Measurements from ENCODE around the gene ACP5. TPM values are rescaled to one million over a fixed set of nuclear protein-coding genes. Genes with fewer than 3 reads are reported as not detected.
"Not testable (repeated sequence)": the region's sequence is repeated elsewhere in the genome, so short reads cannot be mapped to it uniquely, and the experiment has no call there.

Gene ACP5
- total RNA-seq, result 1 to 10 TPM; 4.7 to 6.2 TPM

DNA sequence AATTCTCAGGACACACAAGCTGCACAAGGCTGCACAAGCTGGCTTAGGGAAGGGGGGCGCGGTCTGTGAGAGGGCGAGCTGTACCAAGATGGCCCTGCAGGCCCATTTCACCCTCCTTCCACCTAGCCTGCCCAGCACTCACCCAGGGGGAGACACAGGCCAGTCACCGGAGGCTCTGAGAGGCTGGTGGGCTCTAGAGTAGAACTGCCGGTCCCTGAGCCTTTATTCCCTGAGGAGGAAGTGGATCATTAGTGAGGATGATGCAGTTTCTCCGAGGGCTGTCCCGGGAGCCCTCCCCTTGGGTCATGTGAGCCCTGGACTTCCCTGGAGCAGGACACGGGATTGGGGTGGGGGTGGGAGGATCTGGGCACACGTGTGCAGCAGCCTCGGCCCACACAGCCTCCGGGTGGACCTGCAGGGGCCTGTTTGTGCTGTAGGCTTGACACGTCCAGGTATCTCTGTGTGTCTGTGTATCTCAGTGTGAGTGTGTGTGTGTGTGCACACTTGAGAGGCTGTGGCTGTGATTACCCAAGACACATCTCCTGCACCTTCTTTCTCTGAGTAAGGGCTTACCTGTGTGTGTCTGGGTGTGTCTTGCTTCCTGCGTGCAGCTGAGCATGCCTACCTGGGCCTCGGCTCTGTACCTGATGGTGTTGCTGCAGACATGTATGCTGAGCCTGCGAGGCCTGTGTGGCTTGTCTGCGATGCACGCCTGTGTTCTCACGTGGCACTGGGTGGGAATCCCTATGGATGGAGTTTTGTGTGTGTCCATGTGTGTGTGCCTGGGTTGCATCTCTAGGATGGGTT lies at the start of gene ACP5:
Gene ACP5, minus strand, starts transcription at position 195 of the 807 bp plus-strand sequence. CDS start 328 bp downstream, outside the sequence.
- POLR2A ChIA-PET, result interaction anchor here (1.0 to 1.2 kb wide), 2 partner anchors 16 to 18 kb away, joined by 3 read pairs; partner anchors contain the start of gene ELOF1
- CTCF ChIA-PET, result interaction anchor here (1.0 to 1.7 kb wide), 5 partner anchors 8 to 46 kb away, joined by 3 to 6 read pairs (median 3); no protein-coding TSS in a partner anchor
- Mint-ChIP-seq H3K36me3 (ENCODE audit: low read depth) (no peaks in the 10 kb centered on the region), H3K27ac (no peak within 1 kb of the TSS), H3K9me3 (no peaks in the 10 kb centered on the region), H3K4me3 (peak within 1 kb of the TSS; percentile 59), H3K4me1 (ENCODE audit: low read depth) (peaks cover 39% of the 10 kb centered on the region), H3K27me3 (no peaks in the 10 kb centered on the region)
- ATAC-seq (no peak), DNase-seq (no peak)
- TF ChIP-seq, protein P1, sequence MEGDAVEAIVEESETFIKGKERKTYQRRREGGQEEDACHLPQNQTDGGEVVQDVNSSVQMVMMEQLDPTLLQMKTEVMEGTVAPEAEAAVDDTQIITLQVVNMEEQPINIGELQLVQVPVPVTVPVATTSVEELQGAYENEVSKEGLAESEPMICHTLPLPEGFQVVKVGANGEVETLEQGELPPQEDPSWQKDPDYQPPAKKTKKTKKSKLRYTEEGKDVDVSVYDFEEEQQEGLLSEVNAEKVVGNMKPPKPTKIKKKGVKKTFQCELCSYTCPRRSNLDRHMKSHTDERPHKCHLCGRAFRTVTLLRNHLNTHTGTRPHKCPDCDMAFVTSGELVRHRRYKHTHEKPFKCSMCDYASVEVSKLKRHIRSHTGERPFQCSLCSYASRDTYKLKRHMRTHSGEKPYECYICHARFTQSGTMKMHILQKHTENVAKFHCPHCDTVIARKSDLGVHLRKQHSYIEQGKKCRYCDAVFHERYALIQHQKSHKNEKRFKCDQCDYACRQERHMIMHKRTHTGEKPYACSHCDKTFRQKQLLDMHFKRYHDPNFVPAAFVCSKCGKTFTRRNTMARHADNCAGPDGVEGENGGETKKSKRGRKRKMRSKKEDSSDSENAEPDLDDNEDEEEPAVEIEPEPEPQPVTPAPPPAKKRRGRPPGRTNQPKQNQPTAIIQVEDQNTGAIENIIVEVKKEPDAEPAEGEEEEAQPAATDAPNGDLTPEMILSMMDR (IDR thresholded peaks at IDR 0.05), result no peak
- intact Hi-C loops (cut with micrococcal nuclease), result no loop called here

DNA sequence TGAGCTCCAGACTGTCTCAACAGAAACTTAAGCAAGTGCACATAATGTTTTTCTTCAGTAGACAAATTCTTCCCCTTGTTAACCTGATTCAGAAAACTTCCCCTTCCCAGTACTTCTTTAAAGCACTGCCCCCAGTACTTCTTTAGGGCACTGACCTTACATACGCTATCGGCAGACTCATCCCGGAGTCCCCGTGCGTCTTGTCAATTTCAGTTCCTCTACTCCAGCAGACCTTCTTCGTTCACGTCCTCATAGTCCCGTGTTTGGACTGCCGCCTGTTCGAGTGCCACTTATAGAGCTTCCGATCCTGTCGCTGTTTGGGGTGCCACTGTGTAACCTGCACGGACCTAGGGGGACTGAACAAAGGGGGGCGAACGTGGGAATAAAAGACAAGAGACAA lies 48.8 kb upstream of the ACP5 start:
- POLR2A ChIA-PET, result no interaction called here
- intact Hi-C loops (cut with micrococcal nuclease), result no loop called here
- H3K4me1 Mint-ChIP-seq (ENCODE audit: low read depth), result peaks cover 13% of the 10 kb centered on the region

DNA sequence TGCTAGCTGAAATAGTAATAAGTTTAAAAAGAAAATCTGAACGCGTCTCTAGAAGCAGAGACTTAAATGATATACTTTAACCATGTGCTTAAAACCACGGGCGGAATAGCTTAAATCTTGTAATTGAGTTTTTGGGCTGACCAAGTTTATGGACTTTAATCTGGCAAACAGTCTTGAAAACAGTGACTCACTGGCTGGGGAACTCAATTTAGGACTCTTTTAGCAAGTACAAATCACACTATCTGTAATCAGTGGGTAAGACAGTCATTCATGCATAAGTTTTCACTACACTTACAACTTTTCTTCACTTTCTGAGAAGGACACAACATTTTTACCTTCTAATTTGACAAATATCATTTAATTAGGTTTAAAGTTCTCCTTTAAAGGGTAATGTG lies 46.6 kb upstream of the ACP5 start:
- CTCF ChIA-PET, result interaction anchor here (1.0 kb wide), 1 partner anchor 300 kb away, joined by 3 read pairs; no protein-coding TSS in a partner anchor
- intact Hi-C loops (cut with micrococcal nuclease), result no loop called here
- Mint-ChIP-seq H3K4me3 (peak overlapping the region; percentile 68), H3K4me1 (ENCODE audit: low read depth) (peaks cover 13% of the 10 kb centered on the region), H3K27me3 (peaks cover 5% of the 10 kb centered on the region), H3K36me3 (ENCODE audit: low read depth) (peaks cover 26% of the 10 kb centered on the region), H3K9me3 (no peaks in the 10 kb centered on the region), H3K27ac (no peak overlapping the region)
- ATAC-seq (no peak), DNase-seq (no peak)
- POLR2A ChIA-PET, result interaction anchor here (0.6 to 1.2 kb wide), 2 partner anchors 9 to 51 kb away, joined by 3 read pairs; no protein-coding TSS in a partner anchor
- TF ChIP-seq, protein P1 (IDR thresholded peaks at IDR 0.05), result no peak

More for the DNA sequence above, 48.8 kb upstream of the ACP5 start:
- TF ChIP-seq, protein P1 (IDR thresholded peaks at IDR 0.05), result no peak
- Mint-ChIP-seq H3K4me3 (no peak overlapping the region), H3K9me3 (no peaks in the 10 kb centered on the region), H3K36me3 (ENCODE audit: low read depth) (peaks cover 5% of the 10 kb centered on the region), H3K27me3 (peaks cover 5% of the 10 kb centered on the region), H3K27ac (no peak overlapping the region)
- DNase-seq (no peak), ATAC-seq (no peak)
- CTCF ChIA-PET, result no interaction called here

DNA sequence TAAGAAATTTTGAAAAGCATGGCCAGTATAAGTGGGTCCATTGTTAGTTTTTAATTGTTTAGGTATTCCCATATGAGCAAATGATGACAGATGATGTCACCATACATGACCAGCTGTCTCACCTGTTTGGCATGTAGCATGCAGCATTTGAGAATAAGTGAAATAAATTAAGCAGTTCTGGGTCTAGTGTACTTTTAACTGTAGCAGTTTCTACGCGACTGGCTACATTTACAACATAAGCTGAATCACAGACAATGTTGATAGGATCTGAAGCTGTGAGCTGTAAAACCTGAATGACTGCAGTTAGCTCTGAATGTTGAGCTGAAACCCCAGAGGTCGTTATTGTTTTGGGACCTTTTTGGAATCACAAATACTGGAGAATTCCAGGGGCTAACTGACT lies 45.0 kb upstream of the ACP5 start:
- DNase-seq; H3K27me3 Mint-ChIP-seq; ATAC-seq; H3K4me3 Mint-ChIP-seq; H3K27ac Mint-ChIP-seq; intact Hi-C loops (cut with micrococcal nuclease): not testable (repeated sequence)
- ChIA-PET POLR2A (interaction anchor here (0.9 kb wide), 1 partner anchor 270 kb away, joined by 3 read pairs; no protein-coding TSS in a partner anchor), CTCF (interaction anchor here (1.5 kb wide), 1 partner anchor 9 kb away, joined by 3 read pairs; no protein-coding TSS in a partner anchor)
- peaks cover 43% of the 10 kb centered on the region for H3K36me3 Mint-ChIP-seq (ENCODE audit: low read depth)
- H3K4me1 Mint-ChIP-seq (ENCODE audit: low read depth), result peaks cover 13% of the 10 kb centered on the region
- H3K9me3 Mint-ChIP-seq, result peaks cover 11% of the 10 kb centered on the region

DNA sequence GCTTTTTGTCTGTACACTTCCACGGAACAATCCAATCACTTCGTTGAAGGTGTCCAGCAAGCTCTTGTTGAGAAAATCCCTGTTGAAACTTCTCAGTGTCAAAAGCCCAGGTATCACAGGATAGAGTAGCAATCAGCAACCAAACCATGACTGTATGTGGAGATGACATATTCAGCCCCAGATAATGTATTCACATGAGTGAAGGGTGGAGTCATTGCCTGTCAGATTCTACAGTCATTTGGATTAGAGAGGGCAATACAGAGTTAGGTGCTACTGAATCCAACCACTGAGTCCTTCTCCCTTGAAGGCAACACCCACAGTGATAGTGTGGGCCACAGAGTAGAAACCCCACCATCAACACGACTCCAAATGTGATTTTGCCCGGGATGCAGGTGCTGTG lies 43.1 kb upstream of the ACP5 start:
- Mint-ChIP-seq H3K9me3 (peaks cover 19% of the 10 kb centered on the region), H3K4me3 (no peak overlapping the region), H3K27ac (no peak overlapping the region), H3K27me3 (no peaks in the 10 kb centered on the region), H3K4me1 (ENCODE audit: low read depth) (peaks cover 13% of the 10 kb centered on the region), H3K36me3 (ENCODE audit: low read depth) (peaks cover 59% of the 10 kb centered on the region)
- TF ChIP-seq, protein P1 (IDR thresholded peaks at IDR 0.05), result no peak
- intact Hi-C loops (cut with micrococcal nuclease), result no loop called here
- DNase-seq, result no peak
- ChIA-PET POLR2A (interaction anchor here (1.1 kb wide), 1 partner anchor 18 kb away, joined by 3 read pairs; no protein-coding TSS in a partner anchor), CTCF (interaction anchor here (1.0 kb wide), 1 partner anchor 10 kb away, joined by 4 read pairs; no protein-coding TSS in a partner anchor)
- no peak for ATAC-seq
